Endodermal cell (in vitro differentiated cells): ENCODE data around the gene ZNF672. TPM values are rescaled to one million over a fixed set of nuclear protein-coding genes. Genes with fewer than 3 reads are reported as not detected.

ENCODE experiments used
- DNase-seq: peaks from one replicate; pipeline ENCODE4 v3.0.0-alpha.2; 2017
- H3K27ac ChIP-seq: 2 replicates; pipeline ENCODE4 v1.5.1; 2013; ENCODE audit warnings: mild to moderate bottlenecking, low read depth, low read length, moderate library complexity
- H3K27me3 ChIP-seq: 2 replicates; pipeline ENCODE4 v1.6.1; 2013; ENCODE audit warnings: mild to moderate bottlenecking, low read length, moderate library complexity; ENCODE audit not compliant: insufficient read depth, control insufficient read depth, poor library complexity, severe bottlenecking
- H3K36me3 ChIP-seq: 2 replicates; pipeline ENCODE4 v1.7.0; 2013; ENCODE audit warnings: mild to moderate bottlenecking, low read length, moderate library complexity; ENCODE audit not compliant: control insufficient read depth, insufficient read depth
- H3K4me1 ChIP-seq: one replicate; pipeline ENCODE4 v1.7.0; 2013; ENCODE audit warnings: low read length; ENCODE audit not compliant: control insufficient read depth, insufficient read depth
- H3K4me3 ChIP-seq: 2 replicates; pipeline ENCODE4 v1.5.1; 2013; ENCODE audit warnings: mild to moderate bottlenecking, low read length, moderate library complexity
- H3K9ac ChIP-seq: 2 replicates; pipeline ENCODE4 v1.6.1; 2013; ENCODE audit warnings: mild to moderate bottlenecking, low read length, moderate library complexity; ENCODE audit not compliant: poor library complexity, severe bottlenecking; ENCODE audit errors: extremely low read depth
- H3K9me3 ChIP-seq: 2 replicates; pipeline ENCODE4 v1.6.1; 2013; ENCODE audit warnings: mild to moderate bottlenecking, low read length, moderate library complexity; ENCODE audit not compliant: control insufficient read depth
- H3K27ac Mint-ChIP-seq: 2 replicates; pipeline ENCODE4 v1.8.0; 2020; ENCODE audit warnings: mixed read lengths
- H3K27me3 Mint-ChIP-seq: 2 replicates; pipeline ENCODE4 v1.8.0; 2021; ENCODE audit warnings: mild to moderate bottlenecking, mixed read lengths; ENCODE audit not compliant: insufficient read depth
- H3K36me3 Mint-ChIP-seq: 2 replicates; pipeline ENCODE4 v1.8.0; 2020; ENCODE audit warnings: low read depth, mixed read lengths
- H3K4me1 Mint-ChIP-seq: 2 replicates; pipeline ENCODE4 v1.8.0; 2020; ENCODE audit warnings: mixed read lengths
- H3K4me3 Mint-ChIP-seq: 2 replicates; pipeline ENCODE4 v1.8.0; 2020; ENCODE audit warnings: mild to moderate bottlenecking, moderate library complexity, mixed read lengths
- H3K9me3 Mint-ChIP-seq: 2 replicates; pipeline ENCODE4 v1.8.0; 2020; ENCODE audit warnings: mild to moderate bottlenecking, mixed read lengths
- CTCF ChIP-seq: fragments of 200-600 bp; sonication (generic); conservative IDR thresholded peaks from 2 replicates; pipeline ENCODE4 v1.5.0; 2021; ENCODE audit warnings: antibody characterized with exemption, mild to moderate bottlenecking
- WGBS, 2 experiments: methylation state at CpG; one replicate each; pipeline versions ENCODE4 v1.1.5 to v1.1.7; 2013; ENCODE audit warnings: missing lambda C conversion rate in 2 of 2, mixed read lengths in 1 of 2; ENCODE audit not compliant: insufficient coverage in 1 of 2, insufficient read length in 1 of 2; 5-methylcytosine and 5-hydroxymethylcytosine counted together
- total RNA-seq, 2 donors: library from RNA; stranded (reverse); fragmentation: NEBNext Ultra II Directional in 1 of 2; extraction: Animal tissue kit (Norgen Biotek cat#: 25700) in 1 of 2; gene quantifications; 2 replicates in 1 of 2; 3 replicates in 1 of 2; pipeline ENCODE4 v1.2.1, GENCODE V29; 2021

The ZNF672 gene
- total RNA-seq, 2 donors from 2014 or later, result 33.6 to 40.5 TPM

DNA sequence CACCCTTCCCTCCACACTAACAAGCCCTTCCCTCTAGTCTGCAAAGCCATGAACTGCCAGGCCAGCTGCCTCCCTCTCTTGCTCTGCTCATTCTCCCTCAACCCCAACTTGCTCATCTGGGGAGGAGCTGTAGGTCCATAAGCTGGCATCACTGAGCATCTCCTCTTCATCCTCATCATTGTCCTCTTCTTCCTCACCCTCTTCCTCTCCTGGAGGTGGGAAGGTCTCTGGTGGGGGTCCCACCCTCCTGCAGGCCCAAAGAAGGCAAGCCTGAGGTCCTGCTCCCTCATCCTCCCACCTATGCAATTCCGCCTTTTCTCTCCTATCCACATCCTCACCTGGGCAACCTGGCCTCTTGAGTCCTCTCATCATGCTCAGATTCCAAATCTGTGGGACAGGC is 18.2 kb downstream of the ZNF672 start:
- H3K36me3 Mint-ChIP-seq, result peaks cover 26% of the 10 kb centered on the region
- Histone ChIP-seq H3K9ac (no peak overlapping the region), H3K9me3 (no peaks in the 10 kb centered on the region), H3K4me3 (no peak overlapping the region), H3K27me3 (peaks cover 12% of the 10 kb centered on the region), H3K36me3 (peaks cover 29% of the 10 kb centered on the region), H3K4me1 (no peaks in the 10 kb centered on the region), H3K27ac (no peak overlapping the region)
- no peaks in the 10 kb centered on the region for H3K9me3 Mint-ChIP-seq
- H3K4me1 Mint-ChIP-seq, result peaks cover 10% of the 10 kb centered on the region
- no peak overlapping the region for H3K27ac Mint-ChIP-seq
- H3K27me3 Mint-ChIP-seq, result peaks cover 13% of the 10 kb centered on the region
- no peak for TF ChIP-seq CTCF
- no peak overlapping the region for H3K4me3 Mint-ChIP-seq
- no peak for DNase-seq
- WGBS, 2 experiments, result 96 to 100% methylated on average over 1 of the region's 1 CpG

GRCh38 chr1:248857201-248857600 is 19.2 kb downstream of the ZNF672 start:
- 91% methylated on average over 6 of the region's 7 CpGs; no CpG with 5 or more reads in 1 of the 2 experiments for WGBS, 2 experiments
- Histone ChIP-seq H3K9me3 (no peaks in the 10 kb centered on the region), H3K9ac (no peak overlapping the region), H3K4me3 (peak overlapping the region; percentile 84), H3K27ac (no peak overlapping the region), H3K27me3 (peaks cover 22% of the 10 kb centered on the region), H3K4me1 (no peaks in the 10 kb centered on the region), H3K36me3 (peaks cover 29% of the 10 kb centered on the region)
- Mint-ChIP-seq H3K27ac (no peak overlapping the region), H3K27me3 (peaks cover 23% of the 10 kb centered on the region), H3K36me3 (peaks cover 26% of the 10 kb centered on the region), H3K9me3 (no peaks in the 10 kb centered on the region), H3K4me3 (peak overlapping the region; percentile 76), H3K4me1 (peaks cover 10% of the 10 kb centered on the region)
- TF ChIP-seq CTCF, result no peak
- DNase-seq, result peak; percentile 45

DNA sequence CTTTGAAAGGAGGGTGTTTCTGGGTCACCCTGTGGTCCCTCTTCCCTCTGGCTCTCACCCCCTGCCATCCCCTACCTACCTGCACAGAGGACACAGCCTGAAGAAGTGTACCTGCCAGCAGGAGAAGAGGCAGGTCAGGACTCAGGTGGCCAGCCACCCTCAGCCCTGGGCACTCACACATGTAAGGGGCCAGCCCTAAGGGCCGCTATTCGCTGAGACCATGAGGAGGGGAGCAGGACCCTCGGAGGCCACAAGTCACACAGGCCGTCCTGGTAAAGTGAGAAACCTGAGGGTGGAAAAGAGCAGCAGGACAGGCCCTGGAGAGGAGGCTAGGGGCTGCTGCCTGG is 19.7 kb downstream of the ZNF672 start:
- Histone ChIP-seq H3K27ac (no peak overlapping the region), H3K9ac (peak overlapping the region; percentile 67), H3K9me3 (no peaks in the 10 kb centered on the region), H3K4me3 (peak overlapping the region; percentile 84), H3K27me3 (peaks cover 27% of the 10 kb centered on the region), H3K36me3 (peaks cover 29% of the 10 kb centered on the region), H3K4me1 (no peaks in the 10 kb centered on the region)
- DNase-seq, result no peak
- Mint-ChIP-seq H3K4me1 (peaks cover 13% of the 10 kb centered on the region), H3K9me3 (no peaks in the 10 kb centered on the region), H3K27me3 (peaks cover 28% of the 10 kb centered on the region), H3K4me3 (peak overlapping the region; percentile 76), H3K27ac (peak overlapping the region; percentile 94), H3K36me3 (peaks cover 26% of the 10 kb centered on the region)
- WGBS, 2 experiments, result 13 to 32% methylated on average over 4 of the region's 4 CpGs
- TF ChIP-seq CTCF, result no peak
